Measurements from ENCODE around the gene DPP6.

- TF ChIP-seq SUPT5H (IDR thresholded peaks at IDR 0.05) (no peak), ZNF57 (CRISPR knock-in tag; IDR thresholded peaks at IDR 0.05) (no peak), USF1 (CRISPR knock-in tag; IDR thresholded peaks at IDR 0.05) (no peak), POLR2A (conservative IDR thresholded peaks at IDR 0.05) (no peak)
Measured at GRCh38 chr7:154474903-154475520, 422.8 kb downstream of the DPP6 start.
